Neural cell (in vitro differentiated cells): ENCODE measurements around the gene GP2.

Experiments used
- CTCF ChIP-seq: fragments of 450-650 bp; IDR thresholded peaks from 2 replicates; pipeline ENCODE4 v1.5.1; 2014; ENCODE audit warnings: antibody characterized with exemption, mild to moderate bottlenecking, moderate library complexity; ENCODE audit not compliant: poor library complexity, severe bottlenecking
- EP300 ChIP-seq: fragments of 450-650 bp; conservative IDR thresholded peaks from 2 replicates; pipeline ENCODE4 v1.6.1; 2014; ENCODE audit warnings: antibody characterized with exemption, mild to moderate bottlenecking, moderate library complexity; ENCODE audit not compliant: poor library complexity, severe bottlenecking
- EZH2 ChIP-seq: fragments of 200-600, 300-800 bp; shearing (Covaris generic), sonication (generic); IDR thresholded peaks from 2 replicates; pipeline ENCODE4 v1.6.1; 2014; ENCODE audit warnings: antibody characterized with exemption, low read length, borderline replicate concordance, mild to moderate bottlenecking; ENCODE audit not compliant: insufficient read depth, poor library complexity, severe bottlenecking
- MXI1 ChIP-seq: fragments of 450-650 bp; conservative IDR thresholded peaks from 2 replicates; pipeline ENCODE4 v1.6.1; 2014; ENCODE audit warnings: antibody characterized with exemption, mild to moderate bottlenecking; ENCODE audit not compliant: poor library complexity, severe bottlenecking
- POLR2AphosphoS5 ChIP-seq: IDR thresholded peaks from 2 replicates; pipeline ENCODE4 v1.6.1; 2012
- RAD21 ChIP-seq: fragments of 450-650 bp; conservative IDR thresholded peaks from 2 replicates; pipeline ENCODE4 v1.6.1; 2014; ENCODE audit warnings: antibody characterized with exemption, mild to moderate bottlenecking, moderate library complexity
- REST ChIP-seq: IDR thresholded peaks from 2 replicates; pipeline ENCODE4 v1.6.1; 2012; ENCODE audit warnings: borderline replicate concordance
- SMC3 ChIP-seq: fragments of 450-650 bp; conservative IDR thresholded peaks from 2 replicates; pipeline ENCODE4 v1.6.1; 2014; ENCODE audit warnings: antibody characterized with exemption, mild to moderate bottlenecking, moderate library complexity; ENCODE audit not compliant: poor library complexity
- TAF1 ChIP-seq: IDR thresholded peaks from 2 replicates; pipeline ENCODE4 v1.6.1; 2012; ENCODE audit warnings: low read depth

GRCh38 chr16:20353379-20353778 is 26.1 kb upstream of the GP2 start:
- TF ChIP-seq CTCF (no peak), EZH2 (no peak), POLR2AphosphoS5 (no peak), RAD21 (no peak), EP300 (no peak), TAF1 (no peak), REST (no peak), MXI1 (no peak), SMC3 (no peak)
